Measurements from ENCODE around the gene DSTN. TPM values are rescaled to one million over a fixed set of nuclear protein-coding genes. Genes with fewer than 3 reads are reported as not detected.

Gene DSTN
- total and polyA plus RNA-seq, 2 donors (not counting 3 experiments of a cell fraction or from before 2014, with no cell fraction given), result 66.1 to 300 TPM

DNA sequence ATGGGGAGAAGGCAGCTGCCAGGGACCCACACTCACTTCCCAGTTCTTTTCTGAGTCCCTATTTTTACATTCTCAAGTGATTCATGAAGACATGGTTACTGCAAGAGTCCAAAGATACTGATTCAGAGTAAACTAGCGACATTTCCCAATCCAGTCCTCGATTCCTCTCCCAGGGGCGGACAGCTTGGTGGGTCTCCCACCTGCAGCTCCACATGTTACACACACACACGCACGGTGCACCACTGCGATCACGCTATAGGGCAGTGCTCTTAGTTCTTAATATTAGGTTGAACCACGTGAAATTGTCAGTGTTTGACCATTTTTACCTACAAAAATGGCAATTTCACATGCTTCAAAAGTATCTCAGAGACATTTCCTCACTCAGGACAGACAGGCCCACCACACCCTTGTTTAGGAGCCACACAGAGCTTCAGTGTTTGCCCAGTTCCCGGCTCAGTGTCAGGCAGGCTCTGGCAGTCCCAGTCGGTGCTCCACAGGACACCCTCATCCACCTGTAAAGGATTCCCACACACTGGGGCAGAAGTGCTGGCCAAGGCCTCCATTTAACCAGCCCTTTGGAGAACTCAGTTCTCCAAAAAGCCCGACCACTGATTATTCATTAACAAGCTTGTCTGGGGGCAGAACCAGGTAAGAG lies 60.4 kb downstream of the DSTN start:
- POLR2A ChIA-PET, result no interaction called here
- Histone ChIP-seq H3K9me1 (replicated peaks; ENCODE audit: control insufficient read depth, extremely low read depth, insufficient read depth, low read length) (no peaks in the 10 kb centered on the region), H3K27ac (ENCODE audit: insufficient read depth, low read depth, low read length) (no peak overlapping the region), H4K20me1 (replicated peaks; ENCODE audit: control insufficient read depth, extremely low read depth, insufficient read depth, low read length) (no peaks in the 10 kb centered on the region), H3K4me2 (ENCODE audit: insufficient read depth, low read length) (no peak overlapping the region), H3K9ac (replicated peaks; ENCODE audit: extremely low read depth, insufficient read depth, low read length) (no peak overlapping the region), H3K27me3 (ENCODE audit: control insufficient read depth in 2 of 2, insufficient read depth in 2 of 2, low read length in 2 of 2) (no peaks in the 10 kb centered on the region), H2AFZ (ENCODE audit: low read depth, low read length) (no peak overlapping the region), H3K4me1 (ENCODE audit: control insufficient read depth, extremely low read depth, insufficient read depth, low read length) (no peaks in the 10 kb centered on the region), H3K9me3 (replicated peaks; ENCODE audit: control insufficient read depth, insufficient read depth, low read length) (no peaks in the 10 kb centered on the region), H3K4me3 (replicated peaks in 1 of 3; ENCODE audit: insufficient read depth in 1 of 3, low read depth in 1 of 3, low read length in 3 of 3) (no peak overlapping the region), H3K36me3 (ENCODE audit: control insufficient read depth in 2 of 2, extremely low read depth in 1 of 2, insufficient read depth in 2 of 2, low read length in 2 of 2) (peaks cover 18 to 93% of the 10 kb centered on the region in 2 experiments), H3K79me2 (ENCODE audit: control insufficient read depth, insufficient read depth, low read length) (no peaks in the 10 kb centered on the region)
- no peak for TF ChIP-seq FOS (IDR thresholded peaks at IDR 0.05; ENCODE audit: borderline replicate concordance, insufficient read depth, low read length)
- TF ChIP-seq POLR2AphosphoS5 (IDR thresholded peaks at IDR 0.05; ENCODE audit: insufficient read depth, low read depth, low read length), result no peak
- TF ChIP-seq POLR2A (IDR thresholded peaks at IDR 0.05; ENCODE audit: low read depth, low read length), result no peak
- TF ChIP-seq EZH2 (IDR thresholded peaks at IDR 0.05; ENCODE audit: borderline replicate concordance, low read depth, low read length, severe bottlenecking), result no peak
- TF ChIP-seq JUN (IDR thresholded peaks at IDR 0.05; ENCODE audit: borderline replicate concordance, insufficient read depth, insufficient read length, low read depth), result no peak
- TF ChIP-seq, protein P1, sequence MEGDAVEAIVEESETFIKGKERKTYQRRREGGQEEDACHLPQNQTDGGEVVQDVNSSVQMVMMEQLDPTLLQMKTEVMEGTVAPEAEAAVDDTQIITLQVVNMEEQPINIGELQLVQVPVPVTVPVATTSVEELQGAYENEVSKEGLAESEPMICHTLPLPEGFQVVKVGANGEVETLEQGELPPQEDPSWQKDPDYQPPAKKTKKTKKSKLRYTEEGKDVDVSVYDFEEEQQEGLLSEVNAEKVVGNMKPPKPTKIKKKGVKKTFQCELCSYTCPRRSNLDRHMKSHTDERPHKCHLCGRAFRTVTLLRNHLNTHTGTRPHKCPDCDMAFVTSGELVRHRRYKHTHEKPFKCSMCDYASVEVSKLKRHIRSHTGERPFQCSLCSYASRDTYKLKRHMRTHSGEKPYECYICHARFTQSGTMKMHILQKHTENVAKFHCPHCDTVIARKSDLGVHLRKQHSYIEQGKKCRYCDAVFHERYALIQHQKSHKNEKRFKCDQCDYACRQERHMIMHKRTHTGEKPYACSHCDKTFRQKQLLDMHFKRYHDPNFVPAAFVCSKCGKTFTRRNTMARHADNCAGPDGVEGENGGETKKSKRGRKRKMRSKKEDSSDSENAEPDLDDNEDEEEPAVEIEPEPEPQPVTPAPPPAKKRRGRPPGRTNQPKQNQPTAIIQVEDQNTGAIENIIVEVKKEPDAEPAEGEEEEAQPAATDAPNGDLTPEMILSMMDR (IDR thresholded peaks at IDR 0.05; ENCODE audit: extremely low read depth in 1 of 2, insufficient read depth in 1 of 2, low read depth in 1 of 2, low read length in 2 of 2), result no peak
- TF ChIP-seq MAX (IDR thresholded peaks at IDR 0.05; ENCODE audit: insufficient read depth, insufficient read length), result no peak
- TF ChIP-seq MYC (IDR thresholded peaks at IDR 0.05; ENCODE audit: low read depth, low read length), result no peak
- TF ChIP-seq GATA2 (IDR thresholded peaks at IDR 0.05; ENCODE audit: insufficient read depth, insufficient read length, low read depth, low read length), result no peak
- FAIRE-seq, result no peak
- dilution Hi-C loops (cut with MboI; ENCODE audit: extremely low pct_ligation_motif_present, low sequenced_read_pairs) (no loop called here), intact Hi-C loops (cut with micrococcal nuclease) (no loop called here)
- CTCF ChIA-PET, result interaction anchor here (0.9 kb wide), 1 partner anchor 268 kb away, joined by 3 read pairs; no protein-coding TSS in a partner anchor
- no TSS peak for BruUV-seq (replicated peaks)
- DNase-seq (ENCODE audit: low read depth, low spot score), result no peak

All from endothelial cell of umbilical vein (primary cell).